ENCODE data around the gene SEMA3E.

GRCh38 chr7:83442911-83443310, 206.0 kb downstream of the SEMA3E start:
- TF ChIP-seq CTCF (IDR thresholded peaks at IDR 0.05) (no peak), PREB (CRISPR knock-in tag; IDR thresholded peaks at IDR 0.05; ENCODE audit: borderline replicate concordance) (no peak), KAT7 (CRISPR knock-in tag; IDR thresholded peaks at IDR 0.05; ENCODE audit: borderline replicate concordance) (no peak), E2F5 (CRISPR knock-in tag; IDR thresholded peaks at IDR 0.05) (no peak), MYBL2 (CRISPR knock-in tag; IDR thresholded peaks at IDR 0.05) (no peak), ZSCAN18 (CRISPR knock-in tag; IDR thresholded peaks at IDR 0.05) (no peak), GABPB1 (CRISPR knock-in tag; IDR thresholded peaks at IDR 0.05) (no peak), CREM (CRISPR knock-in tag; IDR thresholded peaks at IDR 0.05) (no peak), ATF2 (CRISPR knock-in tag; IDR thresholded peaks at IDR 0.05; ENCODE audit: borderline replicate concordance, low read depth) (no peak), ETV6 (CRISPR knock-in tag; IDR thresholded peaks at IDR 0.05) (no peak), SP1 (CRISPR knock-in tag; conservative IDR thresholded peaks at IDR 0.05) (no peak), ZBTB21 (CRISPR knock-in tag; IDR thresholded peaks at IDR 0.05; ENCODE audit: borderline replicate concordance) (no peak), TEAD4 (CRISPR knock-in tag; IDR thresholded peaks at IDR 0.05) (no peak), FOXP4 (CRISPR knock-in tag; IDR thresholded peaks at IDR 0.05) (no peak)
